Naive thymus-derived CD4-positive, alpha-beta T cell (primary cell): ENCODE results near the gene RPTOR. TPM values are rescaled to one million over a fixed set of nuclear protein-coding genes. Genes with fewer than 3 reads are reported as not detected.

Experiments used
- ATAC-seq: fragments of 150-1000 bp; cut with Tn5 transposase; 2 replicates; pipeline ENCODE4 v1.10.0; 2021; ENCODE audit warnings: mild to moderate bottlenecking, moderate library complexity
- CTCF ChIA-PET: fragments of 350-600 bp; sonication (Branson Sonifier 250); formaldehyde crosslinking; loops from one replicate; lab custom pipeline; 2021; ENCODE audit warnings: antibody characterized with exemption; lab: Charles Lee
- POLR2A ChIA-PET: fragments of 350-600 bp; sonication (Branson Sonifier 250); formaldehyde crosslinking; loops from one replicate; lab custom pipeline; 2021; ENCODE audit warnings: antibody characterized with exemption, inconsistent platforms; lab: Charles Lee
- DNase-seq, 9 donors: peaks; one replicate each; pipeline versions ENCODE4 v3.0.0 to v3.0.0-alpha.2; 2020 to 2022; ENCODE audit warnings: mixed read lengths in 1 of 9
- H3K27ac ChIP-seq: one replicate; pipeline ENCODE4 v1.7.0; 2013; ENCODE audit warnings: mild to moderate bottlenecking, low read depth, low read length, moderate library complexity
- H3K27me3 ChIP-seq, 2 donors: one replicate each; pipeline ENCODE4 v1.7.0; 2013; ENCODE audit warnings: low read length in 2 of 2, mild to moderate bottlenecking in 2 of 2, moderate library complexity in 2 of 2; ENCODE audit not compliant: control insufficient read depth in 2 of 2, insufficient read depth in 2 of 2
- H3K36me3 ChIP-seq, 3 experiments: 1 replicate in 2 of 3; 2 replicates in 1 of 3; pipeline ENCODE4 v1.7.0; 2013; ENCODE audit warnings: low read length in 3 of 3, mild to moderate bottlenecking in 3 of 3, moderate library complexity in 1 of 3; ENCODE audit not compliant: insufficient read depth in 3 of 3, control insufficient read depth in 2 of 3
- H3K4me1 ChIP-seq, 2 donors: one replicate each; pipeline ENCODE4 v1.7.0; 2013; ENCODE audit warnings: low read length in 2 of 2, mild to moderate bottlenecking in 2 of 2, moderate library complexity in 1 of 2; ENCODE audit not compliant: control insufficient read depth in 2 of 2, insufficient read depth in 2 of 2
- H3K4me3 ChIP-seq: 2 replicates; pipeline ENCODE4 v1.7.0; 2013; ENCODE audit warnings: mild to moderate bottlenecking, low read length
- H3K9me3 ChIP-seq, 3 experiments: 1 replicate in 2 of 3; 2 replicates in 1 of 3; pipeline ENCODE4 v1.7.0; 2013; ENCODE audit warnings: low read length in 3 of 3; ENCODE audit not compliant: control insufficient read depth in 2 of 3
- H3K27ac Mint-ChIP-seq, 9 donors: one replicate each; pipeline ENCODE4 v1.8.0; 2020 to 2022; ENCODE audit warnings: mixed read lengths in 9 of 9, mild to moderate bottlenecking in 8 of 9, moderate library complexity in 5 of 9, inconsistent platforms in 2 of 9
- H3K27me3 Mint-ChIP-seq, 5 donors: one replicate each; pipeline ENCODE4 v1.8.0; 2021 to 2022; ENCODE audit warnings: mixed read lengths in 5 of 5, mild to moderate bottlenecking in 1 of 5
- H3K36me3 Mint-ChIP-seq, 5 donors: one replicate each; pipeline ENCODE4 v1.8.0; 2020 to 2022; ENCODE audit warnings: mixed read lengths in 5 of 5, mild to moderate bottlenecking in 3 of 5, inconsistent platforms in 1 of 5
- H3K4me1 Mint-ChIP-seq, 7 donors: one replicate each; pipeline ENCODE4 v1.8.0; 2020 to 2022; ENCODE audit warnings: mixed read lengths in 7 of 7, mild to moderate bottlenecking in 3 of 7, inconsistent platforms in 1 of 7
- H3K4me3 Mint-ChIP-seq, 10 donors: one replicate each; pipeline ENCODE4 v1.8.0; 2020 to 2022; ENCODE audit warnings: mild to moderate bottlenecking in 10 of 10, mixed read lengths in 10 of 10, moderate library complexity in 6 of 10, inconsistent platforms in 2 of 10
- H3K9me3 Mint-ChIP-seq, 11 donors: one replicate each; pipeline ENCODE4 v1.8.0; 2020 to 2022; ENCODE audit warnings: mixed read lengths in 11 of 11, mild to moderate bottlenecking in 4 of 11, inconsistent platforms in 1 of 11, moderate library complexity in 1 of 11
- intact Hi-C, 2 donors: fragments of 100-400 bp; cut with micrococcal nuclease; formaldehyde crosslinking; loops; one replicate each; pipeline ENCODE4 v1.15.1; 2023
- polyA plus RNA-seq, 2 donors: library from polyadenylated mRNA; unstranded; fragments of 300-500 nt; fragmentation: Illumina TruSeq; gene quantifications; one replicate each; pipeline ENCODE4 v1.2.3, GENCODE V29; 2021
- total RNA-seq, 6 experiments: library from RNA in 5 of 6; stranded (reverse) in 5 of 6; gene quantifications; 1 replicate in 5 of 6; 2 replicates in 1 of 6; pipeline ENCODE4 v1.2.3 and lab custom pipeline; 2021 to 2026

Gene RPTOR
- total and polyA plus RNA-seq, 7 experiments from 2014 or later, result 10.9 to 89.8 (median 59.9) TPM

DNA sequence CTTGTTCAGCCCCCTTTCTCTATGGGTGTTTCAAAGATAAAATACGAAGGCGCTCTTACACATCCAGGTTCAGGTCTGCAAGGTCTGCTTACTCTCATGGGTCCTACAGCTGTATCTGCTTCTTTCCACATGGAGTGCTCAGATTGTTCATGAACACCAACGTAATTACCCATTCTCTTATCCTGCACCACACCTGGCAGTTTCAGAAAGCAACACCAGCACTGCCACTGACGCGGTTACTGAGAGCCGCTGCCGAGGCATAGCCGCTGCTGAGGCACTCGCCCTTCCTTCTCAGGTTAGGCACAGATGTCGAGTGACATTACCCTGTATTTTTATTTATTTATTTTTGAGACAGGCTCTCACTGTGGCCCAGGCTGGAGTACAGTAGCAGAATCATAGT, 147.1 kb downstream of the RPTOR start:
- H3K27ac ChIP-seq, result no peak overlapping the region
- ChIA-PET POLR2A (interaction anchor here (1.4 kb wide), 1 partner anchor 15 kb away, joined by 3 read pairs; no protein-coding TSS in a partner anchor), CTCF (interaction anchor here (0.6 kb wide), 1 partner anchor 319 kb away, joined by 3 read pairs; no protein-coding TSS in a partner anchor)
- Mint-ChIP-seq H3K9me3 (no peaks in the 10 kb centered on the region), H3K36me3 (peaks cover 14 to 38% (median 22%) of the 10 kb centered on the region in 5 donors), H3K27ac (peak overlapping the region in 3 of 9 donors; percentile 15 to 38 (median 30)), H3K4me3 (no peak overlapping the region), H3K4me1 (peaks cover 15 to 59% (median 50%) of the 10 kb centered on the region in 7 donors), H3K27me3 (no peaks in the 10 kb centered on the region)
- no peak for DNase-seq
- ATAC-seq, result no peak
- H3K4me3 ChIP-seq, result no peak overlapping the region
- no peaks in the 10 kb centered on the region for H3K36me3 ChIP-seq
- H3K4me1 ChIP-seq, result no peaks in the 10 kb centered on the region
- intact Hi-C loops, result no loop called here
- H3K27me3 ChIP-seq, result no peaks in the 10 kb centered on the region
- H3K9me3 ChIP-seq, result no peaks in the 10 kb centered on the region

- CTCF ChIA-PET, result no interaction called here
- no peak for ATAC-seq
- Mint-ChIP-seq H3K27me3 (no peaks in the 10 kb centered on the region), H3K9me3 (no peaks in the 10 kb centered on the region), H3K4me1 (peaks cover 18 to 62% (median 49%) of the 10 kb centered on the region in 7 donors), H3K36me3 (peaks cover 8 to 30% (median 21%) of the 10 kb centered on the region in 5 donors), H3K4me3 (no peak overlapping the region), H3K27ac (peak overlapping the region in 1 of 9 donors; percentile 9)
- no peaks in the 10 kb centered on the region for H3K36me3 ChIP-seq
- no peak overlapping the region for H3K4me3 ChIP-seq
- no peak overlapping the region for H3K27ac ChIP-seq
- intact Hi-C loops, result no loop called here
- no peak for DNase-seq
- POLR2A ChIA-PET, result interaction anchor here (1.7 kb wide), 1 partner anchor 10 kb away, joined by 10 read pairs; no protein-coding TSS in a partner anchor
- H3K4me1 ChIP-seq, result no peaks in the 10 kb centered on the region
- no peaks in the 10 kb centered on the region for H3K27me3 ChIP-seq
- H3K9me3 ChIP-seq, result no peaks in the 10 kb centered on the region
These were observed 148.4 kb downstream of the RPTOR start for GRCh38 chr17:80692931-80693467.

GRCh38 chr17:80693511-80693910, 148.9 kb downstream of the RPTOR start:
- Histone ChIP-seq H3K27me3 (no peaks in the 10 kb centered on the region), H3K36me3 (no peaks in the 10 kb centered on the region), H3K4me3 (no peak overlapping the region), H3K4me1 (no peaks in the 10 kb centered on the region), H3K27ac (no peak overlapping the region), H3K9me3 (no peaks in the 10 kb centered on the region)
- no peak for DNase-seq
- H3K36me3 Mint-ChIP-seq, result peaks cover 4 to 25% (median 19%) of the 10 kb centered on the region in 5 donors
- no peaks in the 10 kb centered on the region for H3K9me3 Mint-ChIP-seq
- peak overlapping the region in 1 of 9 donors; percentile 9 for H3K27ac Mint-ChIP-seq
- H3K27me3 Mint-ChIP-seq, result no peaks in the 10 kb centered on the region
- no peak overlapping the region for H3K4me3 Mint-ChIP-seq
- ChIA-PET POLR2A (interaction anchor here (1.7 kb wide), 1 partner anchor 10 kb away, joined by 10 read pairs; no protein-coding TSS in a partner anchor), CTCF (interaction anchor here (1.0 kb wide), 1 partner anchor 80 kb away, joined by 3 read pairs; no protein-coding TSS in a partner anchor)
- ATAC-seq, result no peak
- peaks cover 18 to 64% (median 51%) of the 10 kb centered on the region in 7 donors for H3K4me1 Mint-ChIP-seq
- intact Hi-C loops, result no loop called here

DNA sequence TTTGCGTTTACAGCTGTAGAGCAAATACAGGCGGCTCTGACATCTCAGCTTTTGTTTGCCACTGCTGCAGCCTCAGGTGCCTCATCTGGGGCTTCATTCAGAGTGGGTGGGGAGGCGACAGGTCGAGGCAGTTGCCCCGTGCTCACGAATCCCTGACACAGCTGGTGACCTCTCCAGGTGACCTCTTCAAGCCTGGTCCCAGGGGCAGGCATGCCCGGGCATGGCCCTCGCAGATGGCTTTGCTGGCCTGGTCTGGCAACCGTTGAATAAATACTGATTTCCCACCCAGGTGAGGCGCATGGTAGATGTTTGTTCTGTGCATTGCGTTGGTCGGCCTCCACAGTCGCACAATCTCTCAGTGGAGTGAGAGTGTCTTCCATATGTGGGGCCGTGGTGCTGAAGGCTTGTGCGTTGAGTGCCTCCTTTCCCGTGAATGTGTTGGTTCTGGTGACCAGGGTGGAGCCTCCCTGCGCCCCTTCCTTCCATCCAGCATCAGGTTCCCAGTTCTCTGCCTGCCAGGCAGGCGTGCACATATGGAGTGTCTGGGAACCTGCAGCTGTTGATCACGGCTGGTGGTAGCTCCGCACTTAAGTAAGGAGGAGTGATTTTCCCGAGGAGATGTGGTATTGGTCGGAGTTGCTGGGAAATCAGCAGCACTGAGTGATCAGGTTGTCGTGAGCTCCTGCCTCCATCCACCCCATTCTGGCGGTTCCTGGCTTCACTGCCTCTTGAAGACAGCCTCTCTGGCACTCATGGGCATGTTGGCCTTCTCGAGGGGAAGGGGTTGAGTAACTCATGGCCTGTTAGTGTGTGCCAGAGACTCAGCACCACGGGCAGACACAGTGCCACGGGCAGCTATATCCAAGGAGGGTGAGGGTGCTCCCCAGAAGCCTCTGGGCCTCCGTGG, 149.7 kb downstream of the RPTOR start:
- Mint-ChIP-seq H3K9me3 (peaks cover 0 to 3% (median 0%) of the 10 kb centered on the region in 11 donors), H3K27me3 (no peaks in the 10 kb centered on the region), H3K36me3 (peaks cover 4 to 22% (median 18%) of the 10 kb centered on the region in 5 donors), H3K4me1 (peaks cover 18 to 72% (median 54%) of the 10 kb centered on the region in 7 donors), H3K4me3 (no peak overlapping the region), H3K27ac (peak overlapping the region in 3 of 9 donors; percentile 31 to 82 (median 75))
- no peak overlapping the region for H3K4me3 ChIP-seq
- H3K4me1 ChIP-seq, result no peaks in the 10 kb centered on the region
- H3K9me3 ChIP-seq, result no peaks in the 10 kb centered on the region
- DNase-seq, result no peak
- CTCF ChIA-PET, result interaction anchor here (1.0 kb wide), 2 partner anchors 9 to 79 kb away, joined by 3 read pairs; no protein-coding TSS in a partner anchor
- no peak for ATAC-seq
- H3K36me3 ChIP-seq, result no peaks in the 10 kb centered on the region
- no peaks in the 10 kb centered on the region for H3K27me3 ChIP-seq
- POLR2A ChIA-PET, result interaction anchor here (1.7 kb wide), 1 partner anchor 9 kb away, joined by 10 read pairs; no protein-coding TSS in a partner anchor
- no peak overlapping the region for H3K27ac ChIP-seq
- intact Hi-C loops, result no loop called here

DNA sequence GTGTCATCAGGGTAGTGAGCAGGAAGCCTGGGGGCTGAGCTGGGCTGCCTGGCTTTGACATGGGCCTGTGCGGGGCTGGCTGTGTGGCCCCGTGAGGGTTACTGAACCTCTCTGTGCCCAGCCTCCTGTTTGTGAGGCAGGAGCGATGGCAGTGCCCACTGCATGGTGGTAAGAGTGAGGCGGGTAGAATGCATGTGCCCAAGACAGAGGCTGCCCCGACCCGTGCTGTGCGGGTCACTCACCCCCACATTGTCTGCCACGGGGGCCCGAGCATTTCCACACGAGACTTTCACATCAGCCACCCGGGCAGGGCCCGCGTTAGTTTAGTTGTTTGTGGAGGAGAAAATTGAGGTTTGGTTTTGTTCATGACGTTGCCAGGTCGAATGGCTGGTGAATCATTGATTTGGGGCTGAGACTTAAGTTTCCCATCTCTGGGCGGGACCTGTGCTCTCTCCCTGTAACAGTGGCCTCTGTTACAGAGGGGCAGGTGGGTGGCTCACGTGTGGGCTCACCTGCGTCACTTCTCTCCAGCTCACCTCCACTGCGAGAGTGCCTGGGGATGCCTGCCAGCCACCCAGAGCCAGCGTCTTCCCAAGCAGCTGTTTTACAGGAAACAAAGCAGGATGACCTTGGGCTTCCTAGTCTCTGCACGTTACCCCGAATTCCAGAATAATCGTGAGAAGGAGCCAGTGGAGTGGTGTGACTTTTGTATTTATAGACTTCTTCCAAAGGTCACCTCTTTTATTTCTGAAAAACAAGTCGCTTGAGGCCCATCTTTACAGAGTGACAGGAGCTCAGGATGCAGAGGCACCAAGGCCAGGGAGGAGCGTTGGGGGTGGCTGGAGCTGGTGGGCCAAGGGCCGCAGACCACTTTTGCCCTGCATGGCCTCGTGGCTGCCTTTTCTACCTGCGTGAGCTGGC, 150.6 kb downstream of the RPTOR start:
- peaks cover 20 to 79% (median 60%) of the 10 kb centered on the region in 7 donors for H3K4me1 Mint-ChIP-seq
- H3K9me3 Mint-ChIP-seq, result peaks cover 0 to 8% (median 1%) of the 10 kb centered on the region in 11 donors
- ATAC-seq (no peak), DNase-seq (peak in 1 of 9 donors; percentile 24)
- Histone ChIP-seq H3K36me3 (no peaks in the 10 kb centered on the region), H3K9me3 (no peaks in the 10 kb centered on the region), H3K27me3 (no peaks in the 10 kb centered on the region), H3K4me1 (no peaks in the 10 kb centered on the region), H3K27ac (no peak overlapping the region), H3K4me3 (no peak overlapping the region)
- CTCF ChIA-PET, result interaction anchor here (1.0 to 1.7 kb wide), 2 partner anchors 8 to 119 kb away, joined by 3 to 5 read pairs; no protein-coding TSS in a partner anchor
- no peaks in the 10 kb centered on the region for H3K27me3 Mint-ChIP-seq
- peak overlapping the region; percentile 38 to 88 (median 76) for H3K27ac Mint-ChIP-seq
- peaks cover 4 to 26% (median 13%) of the 10 kb centered on the region in 5 donors for H3K36me3 Mint-ChIP-seq
- H3K4me3 Mint-ChIP-seq, result peak overlapping the region in 5 of 10 donors; percentile 12 to 60 (median 45)
- intact Hi-C loops, result no loop called here
- POLR2A ChIA-PET, result no interaction called here
